ENCODE data around the gene HEPACAM.
A peak's percentile ranks its signal among the peaks of the same experiment; 100 is the strongest.

Gene HEPACAM

DNA sequence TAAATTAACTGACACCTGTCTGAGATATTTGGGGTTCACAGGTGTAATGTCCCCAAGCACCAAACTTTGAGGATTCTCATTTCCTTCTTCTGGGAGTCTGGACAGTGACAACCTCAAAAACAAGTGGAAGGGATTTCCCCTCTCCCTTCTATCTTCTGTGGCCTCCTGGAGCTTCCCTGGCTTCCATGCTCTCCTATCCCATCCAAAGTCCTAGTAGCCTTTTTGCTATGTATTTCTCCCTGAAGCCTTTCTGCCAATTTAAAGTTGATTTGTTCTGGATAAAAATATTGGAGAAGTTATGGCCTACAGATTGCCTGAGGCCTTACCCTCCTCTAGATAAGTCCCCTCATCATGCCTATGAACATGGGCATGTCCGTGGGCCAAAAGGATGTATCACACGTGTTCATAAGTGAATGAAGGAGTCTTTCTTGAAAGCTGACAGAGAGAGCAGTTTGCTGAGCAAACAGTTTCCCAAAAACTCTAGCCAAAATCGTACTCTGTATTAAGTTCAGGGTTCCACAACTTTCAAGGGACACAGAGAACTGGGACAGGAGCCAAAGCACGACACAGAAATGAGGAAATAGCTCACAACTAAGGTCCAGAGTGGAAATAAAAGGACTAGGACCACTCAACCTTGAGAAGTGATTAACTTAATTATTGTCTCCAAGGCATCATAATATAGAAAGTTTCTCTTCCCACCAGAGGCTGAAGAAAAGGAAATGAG, 6.7 kb downstream of the HEPACAM start:
- DNase-seq (ENCODE audit: low spot score) = no peak

GRCh38 chr11:124923296-124923695, 12.6 kb downstream of the HEPACAM start:
- no peak for DNase-seq (ENCODE audit: low spot score)
- TF ChIP-seq CTCF (IDR thresholded peaks at IDR 0.05; ENCODE audit: extremely low read depth, missing control alignments) = no peak

More for the DNA sequence above, 6.7 kb downstream of the HEPACAM start:
- no peak for TF ChIP-seq CTCF (IDR thresholded peaks at IDR 0.05; ENCODE audit: extremely low read depth, missing control alignments)

- DNase-seq (ENCODE audit: low spot score) = no peak
- TF ChIP-seq CTCF (IDR thresholded peaks at IDR 0.05; ENCODE audit: extremely low read depth, missing control alignments) = no peak
Observed at GRCh38 chr11:124922831-124923230, 13.0 kb downstream of the HEPACAM start.

- TF ChIP-seq CTCF (IDR thresholded peaks at IDR 0.05; ENCODE audit: extremely low read depth, missing control alignments) = no peak
- DNase-seq (ENCODE audit: low spot score) = peak; percentile 82
Observed at GRCh38 chr11:124920870-124921609, 14.8 kb downstream of the HEPACAM start.

GRCh38 chr11:124920356-124920755, 15.5 kb downstream of the HEPACAM start:
- TF ChIP-seq CTCF (IDR thresholded peaks at IDR 0.05; ENCODE audit: extremely low read depth, missing control alignments) = no peak
- no peak for DNase-seq (ENCODE audit: low spot score)

- no peak for DNase-seq (ENCODE audit: low spot score)
- no peak for TF ChIP-seq CTCF (IDR thresholded peaks at IDR 0.05; ENCODE audit: extremely low read depth, missing control alignments)
Observed at GRCh38 chr11:124919898-124920297, 15.9 kb downstream of the HEPACAM start.

DNA sequence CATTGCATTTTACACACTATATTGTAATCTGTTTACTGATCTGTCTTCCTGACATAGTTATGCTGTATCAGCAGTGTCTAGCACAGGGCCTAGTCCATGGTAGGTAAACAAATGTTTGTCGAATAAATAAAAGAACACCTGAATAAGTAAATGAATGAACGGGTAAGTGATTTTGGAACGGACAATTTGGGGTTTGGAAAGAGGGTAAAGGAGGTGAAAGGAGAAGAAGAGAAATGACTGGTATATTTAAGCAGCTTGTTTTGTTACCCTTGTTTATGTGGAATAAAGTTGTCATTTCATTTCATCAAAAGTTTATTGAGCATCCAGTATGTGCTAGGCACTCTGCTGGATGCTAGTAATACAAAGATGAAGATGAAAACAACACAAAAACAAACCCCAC, 16.9 kb downstream of the HEPACAM start, which contains the start of gene HEPN1:
TSS of gene HEPN1 (plus strand) at position 301 of the 400 bp plus-strand sequence.
- no peak for DNase-seq (ENCODE audit: low spot score)
- no peak for TF ChIP-seq CTCF (IDR thresholded peaks at IDR 0.05; ENCODE audit: extremely low read depth, missing control alignments)

All from GM20000 (cell line).